H1 (cell line): ENCODE measurements around the gene TCEA2. TPM values are rescaled to one million over a fixed set of nuclear protein-coding genes. Genes with fewer than 3 reads are reported as not detected.
A peak's percentile ranks its signal among the peaks of the same experiment; 100 is the strongest.

Source experiments
- CTCF ChIA-PET: fragments of 300-600 bp; sonication (Branson Sonifier 250); formaldehyde crosslinking; loops from one replicate; lab custom pipeline; 2021; ENCODE audit not compliant: partially characterized antibody; lab: Charles Lee
- POLR2A ChIA-PET: fragments of 300-600 bp; sonication (Branson Sonifier 250); formaldehyde crosslinking; loops from one replicate; lab custom pipeline; 2021; ENCODE audit warnings: inconsistent platforms; ENCODE audit not compliant: partially characterized antibody; lab: Charles Lee
- DNase-seq, 2 experiments: peaks; one replicate each; pipeline versions ENCODE4 v3.0.0 to v3.0.0-alpha.2; 2010 to 2022; ENCODE audit warnings: low spot score in 2 of 2, low read depth in 1 of 2, mixed read lengths in 1 of 2
- FAIRE-seq: peaks from 2 replicates; lab custom pipeline; 2011; peaks lifted over from hg19 to GRCh38; lab: Jason Lieb, UNC
- H2AFZ ChIP-seq: 2 replicates; pipeline ENCODE4 v1.8.1; 2012; ENCODE audit warnings: low read length, inconsistent platforms
- H2AK5ac ChIP-seq: 2 replicates; pipeline ENCODE4 v1.6.1; 2013; ENCODE audit warnings: low read depth, low read length
- H2BK120ac ChIP-seq: replicated peaks from 2 replicates; pipeline ENCODE3; 2013; ENCODE audit warnings: low read depth, low read length, inconsistent platforms
- H2BK12ac ChIP-seq: 2 replicates; pipeline ENCODE4 v1.6.1; 2013; ENCODE audit warnings: low read depth, low read length
- H2BK15ac ChIP-seq: 2 replicates; pipeline ENCODE4 v1.6.1; 2013; ENCODE audit warnings: low read length
- H2BK20ac ChIP-seq: 2 replicates; pipeline ENCODE4 v1.6.1; 2013; ENCODE audit warnings: low read length
- H2BK5ac ChIP-seq: 2 replicates; pipeline ENCODE4 v1.6.1; 2013; ENCODE audit warnings: low read depth, low read length
- H3K14ac ChIP-seq: 2 replicates; pipeline ENCODE4 v1.6.1; 2013; ENCODE audit warnings: inconsistent platforms; ENCODE audit not compliant: insufficient read length
- H3K18ac ChIP-seq: 2 replicates; pipeline ENCODE4 v1.6.1; 2013; ENCODE audit warnings: low read length; ENCODE audit errors: extremely low read depth
- H3K23ac ChIP-seq: 2 replicates; pipeline ENCODE4 v1.6.1; 2013; ENCODE audit warnings: inconsistent platforms; ENCODE audit not compliant: insufficient read length
- H3K23me2 ChIP-seq: 2 replicates; pipeline ENCODE4 v1.6.1; 2013; ENCODE audit warnings: low read depth, low read length
- H3K27ac ChIP-seq: 2 replicates; pipeline ENCODE4 v1.6.1; 2011; ENCODE audit warnings: low read depth, low read length, inconsistent platforms
- H3K27me3 ChIP-seq, 4 experiments: replicated peaks in 1 of 4; 1 replicate in 1 of 4; 2 replicates in 3 of 4; pipeline versions ENCODE4 v1.6.1 to v1.8.1; 2011 to 2013; ENCODE audit warnings: low read length in 3 of 4, mild to moderate bottlenecking in 3 of 4, inconsistent platforms in 2 of 4, mixed read lengths in 2 of 4, moderate library complexity in 1 of 4; ENCODE audit not compliant: control insufficient read depth in 3 of 4, insufficient read depth in 3 of 4; ENCODE audit errors: extremely low read depth in 1 of 4
- H3K36me3 ChIP-seq, 4 experiments: 2 replicates each; pipeline versions ENCODE4 v1.6.1 to v1.8.1; 2011 to 2013; ENCODE audit warnings: mild to moderate bottlenecking in 4 of 4, low read length in 3 of 4, moderate library complexity in 2 of 4, control low read depth in 1 of 4, inconsistent platforms in 1 of 4; ENCODE audit not compliant: insufficient read depth in 4 of 4, control insufficient read depth in 2 of 4
- H3K4ac ChIP-seq: replicated peaks from 2 replicates; pipeline ENCODE3; 2013; ENCODE audit warnings: low read length, low read depth, mixed read lengths, inconsistent platforms; ENCODE audit not compliant: insufficient read length
- H3K4me1 ChIP-seq, 4 experiments: replicated peaks in 1 of 4; 1 replicate in 1 of 4; 2 replicates in 3 of 4; pipeline versions ENCODE4 v1.6.1 to v1.8.1; 2011 to 2013; ENCODE audit warnings: low read length in 3 of 4, inconsistent platforms in 2 of 4, mixed read lengths in 1 of 4; ENCODE audit not compliant: insufficient read depth in 4 of 4, control insufficient read depth in 3 of 4
- H3K4me2 ChIP-seq, 2 experiments: 2 replicates each; pipeline versions ENCODE4 v1.6.1 to v1.8.1; 2011 to 2013; ENCODE audit warnings: low read depth in 2 of 2, low read length in 2 of 2, control low read depth in 1 of 2, inconsistent platforms in 1 of 2, mild to moderate bottlenecking in 1 of 2; ENCODE audit not compliant: insufficient read depth in 1 of 2
- H3K4me3 ChIP-seq, 4 experiments: fragments of 200-600, 300-600 bp in 1 of 4; sonication (generic), shearing (Covaris generic), sonication (Bioruptor Twin) in 1 of 4; 2 replicates each; pipeline versions ENCODE4 v1.5.1 to v1.8.1; 2011 to 2016; ENCODE audit warnings: low read length in 4 of 4, low read depth in 3 of 4, control low read depth in 2 of 4, inconsistent platforms in 2 of 4, mild to moderate bottlenecking in 2 of 4, mixed read lengths in 1 of 4, moderate library complexity in 1 of 4; ENCODE audit not compliant: insufficient read depth in 2 of 4; ENCODE audit errors: extremely low read depth in 1 of 4
- H3K56ac ChIP-seq: replicated peaks from 2 replicates; pipeline ENCODE3; 2013; ENCODE audit warnings: low read depth, mild to moderate bottlenecking, mixed read lengths, low read length, inconsistent platforms; ENCODE audit not compliant: insufficient read length
- H3K79me1 ChIP-seq: 2 replicates; pipeline ENCODE4 v1.6.1; 2013; ENCODE audit warnings: low read depth, low read length, control low read depth
- H3K79me2 ChIP-seq, 2 experiments: 2 replicates each; pipeline versions ENCODE4 v1.6.1 to v1.8.1; 2012 to 2013; ENCODE audit warnings: low read length in 2 of 2, mild to moderate bottlenecking in 2 of 2, inconsistent platforms in 1 of 2; ENCODE audit not compliant: insufficient read depth in 2 of 2, control insufficient read depth in 1 of 2
- H3K9ac ChIP-seq, 4 experiments: replicated peaks in 1 of 4; 1 replicate in 1 of 4; 2 replicates in 3 of 4; pipeline versions ENCODE4 v1.6.1 to v1.8.1; 2011 to 2013; ENCODE audit warnings: low read depth in 3 of 4, low read length in 3 of 4, control low read depth in 2 of 4, mild to moderate bottlenecking in 2 of 4, moderate library complexity in 2 of 4, inconsistent platforms in 1 of 4; ENCODE audit errors: extremely low read depth in 1 of 4
- H3K9me3 ChIP-seq, 2 experiments: 2 replicates each; pipeline versions ENCODE4 v1.6.1 to v1.8.1; 2012 to 2013; ENCODE audit warnings: mild to moderate bottlenecking in 2 of 2, moderate library complexity in 2 of 2, control low read depth in 1 of 2, inconsistent platforms in 1 of 2, low read depth in 1 of 2, low read length in 1 of 2, mixed read lengths in 1 of 2; ENCODE audit not compliant: insufficient read depth in 2 of 2
- H4K20me1 ChIP-seq, 2 experiments: replicated peaks in 1 of 2; 2 replicates each; pipeline versions ENCODE3 to v1.8.1; 2011 to 2013; ENCODE audit warnings: inconsistent platforms in 2 of 2, low read length in 2 of 2, mild to moderate bottlenecking in 1 of 2; ENCODE audit not compliant: insufficient read depth in 2 of 2, control insufficient read depth in 1 of 2
- H4K5ac ChIP-seq: 2 replicates; pipeline ENCODE4 v1.6.1; 2013; ENCODE audit warnings: low read length, low read depth, mixed read lengths, inconsistent platforms; ENCODE audit not compliant: insufficient read length
- H4K8ac ChIP-seq: 2 replicates; pipeline ENCODE4 v1.8.0; 2013; ENCODE audit warnings: mild to moderate bottlenecking, moderate library complexity, low read length, inconsistent platforms; ENCODE audit not compliant: insufficient read depth; ENCODE audit errors: extremely low read depth
- H4K91ac ChIP-seq: replicated peaks from 2 replicates; pipeline ENCODE3; 2013; ENCODE audit warnings: low read length, mixed read lengths, inconsistent platforms; ENCODE audit not compliant: insufficient read length
- FOSL1 ChIP-seq: IDR thresholded peaks from 2 replicates; pipeline ENCODE4 v1.6.1; 2011; ENCODE audit warnings: mild to moderate bottlenecking, low read depth, low read length, moderate library complexity; ENCODE audit not compliant: insufficient read depth
- KDM4A ChIP-seq: IDR thresholded peaks from one replicate; pipeline ENCODE4 v1.7.1; 2012; ENCODE audit warnings: low read depth, mild to moderate bottlenecking, moderate library complexity, low read length, inconsistent platforms; ENCODE audit not compliant: severe bottlenecking
- RAD21 ChIP-seq, 2 experiments: IDR thresholded peaks in 1 of 2; conservative IDR thresholded peaks in 1 of 2; 2 replicates each; pipeline ENCODE4 v1.6.1; 2011; ENCODE audit warnings: low read depth in 2 of 2, low read length in 2 of 2, improper control_type of control experiment in 1 of 2, inconsistent platforms in 1 of 2, mild to moderate bottlenecking in 1 of 2, moderate library complexity in 1 of 2
- SAP30 ChIP-seq: fragments of 300-600 bp; sonication (generic); IDR thresholded peaks from 2 replicates; pipeline ENCODE4 v1.7.1; 2012; ENCODE audit warnings: low read length, moderate library complexity, mild to moderate bottlenecking, inconsistent platforms; ENCODE audit not compliant: insufficient read depth, insufficient replicate concordance
- YY1 ChIP-seq: IDR thresholded peaks from 2 replicates; pipeline ENCODE4 v1.6.1; 2011; ENCODE audit warnings: low read depth, mild to moderate bottlenecking, low read length
- whole genome bisulfite sequencing, 2 experiments: shearing (Covaris generic) in 1 of 2; methylation state at CpG; one replicate each; pipeline versions ENCODE4 v1.1.6 to v1.1.7; 2013 to 2015; ENCODE audit warnings: low lambda C conversion rate in 2 of 2, mixed read lengths in 2 of 2, inconsistent platforms in 1 of 2, low coverage in 1 of 2, missing lambda C conversion rate in 1 of 2; ENCODE audit not compliant: insufficient replicate concordance in 2 of 2, insufficient coverage in 1 of 2, insufficient read length in 1 of 2; ENCODE audit errors: extremely low coverage in 1 of 2, missing lambda C conversion rate in 1 of 2; 5-methylcytosine and 5-hydroxymethylcytosine counted together
- polyA plus RNA-seq, 7 experiments: library from polyadenylated mRNA; depleted of rRNA in 3 of 7; stranded (reverse) in 5 of 7; unstranded in 2 of 7; fragments of >200 nt in 5 of 7; fragments of 200-250 nt in 2 of 7; gene quantifications; 1 replicate in 5 of 7; 2 replicates in 1 of 7; 4 replicates in 1 of 7; pipeline versions ENCODE4 v1.2.1 to v1.2.3, GENCODE V29; 2011 to 2013; ENCODE audit warnings: missing spikeins in 2 of 7, mixed read lengths in 2 of 7
- total RNA-seq: library from RNA; stranded (reverse); fragmentation: NEBNext Ultra II Directional; extraction: Animal tissue kit (Norgen Biotek cat#: 25700); gene quantifications from 2 replicates; pipeline ENCODE4 v1.2.1, GENCODE V29; 2021

The TCEA2 gene
- total and polyA plus RNA-seq, 2 of the 8 experiments (the other 6 are each of a cell fraction or from before 2014, with no cell fraction given), result 41.4 to 42.3 TPM

- TF ChIP-seq YY1, result 0 out of 2 replicates have a peak, but pooled peaks have one; percentile 5
- no peak for TF ChIP-seq RAD21 (IDR thresholded peaks at IDR 0.05 in 1 of 2, conservative IDR thresholded peaks at IDR 0.05 in 1 of 2; ENCODE audit: low read depth in 2 of 2, low read length in 2 of 2)
- TF ChIP-seq FOSL1, result no peak
- TF ChIP-seq SAP30, result no peak
- peak; percentile 4 for TF ChIP-seq KDM4A
- POLR2A ChIA-PET, result interaction anchor here (0.9 to 4.5 kb wide), 9 partner anchors 8 to 70 kb away, joined by 3 to 27 read pairs (median 5); partner anchors contain the start of genes C20orf204, LKAAEAR1, OPRL1 and RGS19
Observed at GRCh38 chr20:64063389-64064144, 569 bp downstream of the TCEA2 start.

More at GRCh38 chr20:64063389-64064144, 569 bp downstream of the TCEA2 start:
- peaks cover 2 to 6% of the 10 kb centered on the region in 2 experiments for H4K20me1 ChIP-seq
- no peak overlapping the region for H4K5ac ChIP-seq
- no peaks in the 10 kb centered on the region for H3K79me1 ChIP-seq
- H4K8ac ChIP-seq, result no peak overlapping the region
- peak overlapping the region; percentile 60 to 83 for H3K4me2 ChIP-seq
- H2BK5ac ChIP-seq, result no peak overlapping the region
- CTCF ChIA-PET, result interaction anchor here (0.8 to 15.0 kb wide), 9 partner anchors 8 to 83 kb away, joined by 3 to 139 read pairs (median 5); partner anchors contain the start of genes LKAAEAR1, OPRL1, PRPF6 and RGS19
- peak overlapping the region; percentile 66 to 81 (median 72) for H3K4me3 ChIP-seq
- H3K23ac ChIP-seq, result no peak overlapping the region
- no peak overlapping the region for H3K4ac ChIP-seq
- no peak overlapping the region for H3K56ac ChIP-seq
- H2AK5ac ChIP-seq, result no peak overlapping the region
- H3K36me3 ChIP-seq, result no peaks in the 10 kb centered on the region
- H3K9ac ChIP-seq, result peak overlapping the region in 3 of 4 experiments; percentile 34 to 64 (median 44); a peak in 4 of 7 replicates
- H3K9me3 ChIP-seq, result no peaks in the 10 kb centered on the region
- no peak overlapping the region for H2BK20ac ChIP-seq
- peaks cover 3 to 15% (median 7%) of the 10 kb centered on the region in 4 experiments for H3K4me1 ChIP-seq
- no peak overlapping the region for H3K14ac ChIP-seq
- DNase-seq (no peak), FAIRE-seq (no peak)
- no peak overlapping the region for H2BK12ac ChIP-seq
- H3K27me3 ChIP-seq, result no peaks in the 10 kb centered on the region; a peak in 2 of 7 replicates
- H3K79me2 ChIP-seq, result no peaks in the 10 kb centered on the region
- H3K23me2 ChIP-seq, result peaks cover 2% of the 10 kb centered on the region; the same call in 1 of the 2 replicates
- no peak overlapping the region for H2AFZ ChIP-seq
- no peak overlapping the region for H4K91ac ChIP-seq
- H2BK15ac ChIP-seq, result no peak overlapping the region
- 8% methylated on average over 48 of the region's 51 CpGs; no CpG with 5 or more reads in 1 of the 2 experiments for WGBS, 2 experiments
- no peak overlapping the region for H3K27ac ChIP-seq
- H2BK120ac ChIP-seq, result no peak overlapping the region
- H3K18ac ChIP-seq, result peak overlapping the region; percentile 13; the same call in 1 of the 2 replicates
